Activated CD4-positive, alpha-beta T cell treated with anti-CD3 and anti-CD28 coated beads, Interleukin-2, amount 50 U/mL, for 16 hours (primary cell): ENCODE measurements around the gene PLAA.
"Not testable (repeated sequence)": the region's sequence is repeated elsewhere in the genome, so short reads cannot be mapped to it uniquely, and the experiment has no call there.

Experiments
- DNase-seq: peaks from one replicate; pipeline ENCODE4 v3.0.0-alpha.2; 2020

The PLAA gene

DNA sequence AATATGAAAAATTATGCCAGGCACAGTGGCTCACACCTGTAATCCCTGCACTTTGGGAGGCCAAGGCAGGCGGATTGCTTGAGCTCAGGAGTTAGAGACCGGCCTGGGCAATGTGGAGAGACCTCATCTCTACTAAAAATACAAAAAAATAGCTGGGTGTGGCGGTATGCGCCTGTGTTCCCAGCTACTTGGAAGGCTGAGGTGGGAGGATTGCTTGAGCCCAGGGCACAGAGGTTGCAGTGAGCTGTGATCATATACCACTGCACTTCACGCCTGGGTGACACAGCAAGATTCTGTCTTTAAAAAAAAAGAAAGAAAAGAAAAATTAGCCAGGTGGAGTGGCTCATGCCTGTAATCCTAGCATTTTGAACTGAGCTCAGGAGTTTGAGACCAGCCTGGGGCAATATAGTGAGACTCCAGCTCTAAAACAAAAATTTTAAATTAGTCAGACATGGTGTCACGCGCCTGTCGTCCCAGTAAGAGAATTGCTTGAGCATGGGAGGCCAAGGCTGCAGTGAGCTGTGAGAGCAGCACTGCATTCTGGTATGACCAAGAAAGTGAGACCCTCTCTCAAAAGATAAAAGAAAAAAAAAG lies 18.0 kb downstream of the PLAA start:
- no peak for DNase-seq

- no peak for DNase-seq
Measured at GRCh38 chr9:26925609-26926008, 21.4 kb downstream of the PLAA start.

- DNase-seq: no peak
Measured at GRCh38 chr9:26919698-26920097, 27.3 kb downstream of the PLAA start.

GRCh38 chr9:26913138-26913668 lies 33.8 kb downstream of the PLAA start:
- no peak for DNase-seq

DNA sequence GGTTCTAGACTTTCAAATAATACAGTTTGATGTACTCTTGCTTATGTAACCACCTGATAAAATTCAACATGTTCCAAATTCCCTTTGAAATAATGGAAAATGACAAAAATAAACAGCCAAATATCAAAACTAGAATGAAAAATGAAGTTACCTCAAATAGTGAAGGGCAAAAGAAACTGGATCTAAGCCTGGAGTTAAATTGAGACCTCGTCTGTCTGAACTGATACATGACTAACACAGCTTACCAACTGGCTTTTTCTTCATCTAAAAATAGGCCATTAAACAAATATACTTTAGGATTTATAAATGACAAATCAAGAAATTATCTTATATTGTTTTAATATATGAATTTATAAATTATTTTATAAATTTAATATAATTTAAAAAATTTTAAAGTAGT lies 42.4 kb downstream of the PLAA start:
- no peak for DNase-seq

DNA sequence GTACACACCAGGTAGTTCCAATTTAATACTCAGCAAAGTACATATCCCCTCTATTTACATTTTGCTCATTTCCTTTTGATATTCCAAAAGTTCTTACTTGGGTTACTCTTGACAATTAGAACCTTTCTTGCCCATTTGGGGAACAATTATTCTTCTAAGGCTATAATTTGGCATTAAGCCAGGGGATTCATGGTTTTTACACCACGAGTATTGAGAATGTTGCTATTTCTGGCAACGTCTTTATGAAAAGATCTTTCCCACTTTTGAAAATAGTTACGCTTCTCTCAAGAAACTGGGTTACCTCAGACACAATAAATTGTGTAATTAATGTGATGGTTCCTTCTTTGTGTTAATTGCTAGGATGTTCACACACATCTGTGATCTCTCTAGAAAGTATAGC lies 43.0 kb downstream of the PLAA start:
- DNase-seq: no peak

DNA sequence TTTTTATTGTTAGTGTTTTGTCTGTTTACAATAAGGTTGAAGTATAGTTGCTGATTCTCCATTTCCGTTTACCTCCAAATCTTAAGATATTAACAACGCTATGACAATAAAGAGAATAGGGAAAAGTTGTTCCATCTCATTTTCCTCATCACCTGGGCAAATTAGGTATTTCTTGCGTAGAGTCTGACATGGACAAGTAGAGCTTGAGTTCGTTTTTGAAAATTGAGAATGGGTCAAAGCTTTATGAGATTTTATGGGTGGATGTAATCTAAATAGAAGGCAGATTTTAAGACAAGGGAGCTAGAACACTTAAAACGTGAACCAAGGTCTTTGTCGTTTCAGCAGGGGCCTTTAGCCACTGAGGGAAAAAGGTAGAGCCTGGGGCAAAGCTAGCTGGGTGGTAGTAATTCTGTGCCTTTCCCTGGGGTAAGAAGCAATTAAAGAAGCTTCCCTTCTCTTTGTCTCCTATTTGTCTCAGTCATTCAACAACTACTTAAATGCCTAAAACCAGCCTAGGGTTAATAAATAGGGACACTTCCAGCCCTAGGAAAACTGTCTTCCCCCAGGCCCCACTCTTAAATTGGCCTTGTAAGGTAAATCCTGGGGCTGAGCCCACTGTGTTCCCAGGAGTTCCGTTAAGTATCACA lies 53.9 kb downstream of the PLAA start:
- DNase-seq: no peak

- DNase-seq: peak; percentile 95
Measured at GRCh38 chr9:26892251-26893029, 54.6 kb downstream of the PLAA start, which contains the start of gene CAAP1. CAAP1 (minus strand) TSS chr9:26892802; CDS start chr9:26892715, 87 bp downstream.

GRCh38 chr9:26891726-26892125 lies 55.3 kb downstream of the PLAA start:
- DNase-seq: no peak

GRCh38 chr9:26888271-26888670 lies 58.8 kb downstream of the PLAA start:
- no peak for DNase-seq

GRCh38 chr9:26882154-26882553 lies 64.9 kb downstream of the PLAA start:
- no peak for DNase-seq

DNA sequence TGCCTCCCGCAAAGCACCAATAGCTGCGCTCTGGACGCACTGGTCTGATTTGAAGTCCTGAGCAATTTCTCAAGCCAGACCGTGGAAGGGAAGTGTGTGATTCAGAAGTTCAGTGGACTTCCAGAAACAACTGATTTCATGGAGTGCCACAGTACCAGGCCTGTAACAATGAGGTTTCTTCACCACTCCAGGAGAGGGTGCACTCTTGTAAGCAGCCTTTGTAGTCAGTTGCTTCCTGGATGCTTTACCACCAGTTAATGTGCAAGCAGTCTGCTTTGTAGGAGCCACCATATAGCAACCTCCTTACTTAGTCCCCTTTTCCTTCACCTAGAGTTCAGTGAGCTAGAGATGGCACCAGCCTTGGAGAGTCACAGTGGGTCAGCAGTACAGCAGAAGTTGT lies 66.8 kb downstream of the PLAA start:
- DNase-seq: no peak

GRCh38 chr9:26875155-26875554 lies 71.9 kb downstream of the PLAA start:
- not testable (repeated sequence) for DNase-seq

- DNase-seq: no peak
Measured at GRCh38 chr9:26870292-26870691, 76.8 kb downstream of the PLAA start.

DNA sequence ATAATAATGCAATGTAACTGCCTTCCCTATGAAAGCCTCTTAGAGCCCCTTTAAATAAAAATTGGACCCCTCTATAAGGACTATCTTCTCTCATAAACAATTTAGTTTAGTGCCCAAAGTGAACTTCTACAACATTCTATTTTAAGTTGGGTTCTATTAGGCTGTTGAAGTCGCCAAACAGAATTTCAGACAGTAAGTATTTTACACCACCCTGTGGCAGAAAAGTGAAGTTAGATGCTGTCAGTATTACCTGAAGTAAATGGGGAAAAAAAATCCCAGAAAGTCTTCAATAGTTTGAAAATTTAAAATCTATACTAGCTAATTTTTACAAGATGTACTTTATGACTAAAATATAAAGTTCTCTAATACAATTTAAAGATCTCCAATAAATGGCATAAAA lies 84.0 kb downstream of the PLAA start:
- no peak for DNase-seq

DNA sequence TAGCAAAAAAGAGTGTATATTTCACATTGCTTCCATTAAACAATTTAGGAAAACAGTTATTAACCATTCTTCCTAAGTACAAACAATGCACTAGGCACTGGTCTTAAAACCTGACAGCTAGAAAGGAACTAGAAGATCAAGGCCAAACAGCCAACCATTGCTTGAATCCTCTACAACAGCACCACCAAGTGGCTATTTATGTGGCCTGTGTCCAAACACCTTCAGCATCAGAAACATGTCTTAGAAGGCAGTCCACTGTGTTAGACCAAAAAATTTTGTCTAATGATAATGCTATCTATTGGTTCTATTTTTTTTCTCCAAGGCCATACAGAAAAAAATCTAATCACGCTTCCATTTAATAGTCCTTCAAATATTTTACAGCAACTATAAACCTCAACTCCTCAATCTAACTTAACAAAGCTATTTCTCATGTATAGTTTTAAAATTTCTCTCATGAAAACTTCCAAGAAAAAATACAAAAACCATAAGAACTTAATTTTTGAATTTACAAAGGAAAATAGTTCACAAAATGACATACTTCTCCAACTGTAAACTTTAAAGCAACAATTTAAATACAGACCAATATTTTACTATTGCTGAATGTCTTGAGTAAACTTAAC lies 90.5 kb downstream of the PLAA start:
- peak; percentile 42 for DNase-seq
